Measurements from ENCODE around the gene GNAO1.
A peak's percentile ranks its signal among the peaks of the same experiment; 100 is the strongest.

GNAO1 gene

DNA sequence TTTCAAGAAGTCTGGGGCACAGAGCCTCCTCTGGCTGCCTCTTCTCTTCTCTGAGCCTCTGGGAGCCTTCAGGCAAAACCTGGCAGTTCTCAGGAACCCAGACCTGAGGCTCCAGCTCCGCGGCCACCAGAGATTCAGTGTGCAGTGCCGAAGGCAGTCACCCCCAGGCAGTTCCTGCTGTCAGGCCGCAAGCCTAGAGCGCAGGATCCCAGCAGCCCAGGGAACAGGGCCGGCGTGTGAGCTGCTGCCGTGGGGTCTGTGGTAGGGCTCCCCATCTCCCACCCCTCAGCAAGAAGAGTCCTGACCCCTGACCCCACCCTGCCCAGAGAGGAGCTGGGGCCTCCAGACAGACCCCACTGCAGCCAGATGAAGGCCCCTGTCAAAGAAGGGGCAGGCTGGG, 155.9 kb downstream of the GNAO1 start:
- no peak for DNase-seq (ENCODE audit: low read depth in 2 of 3, low spot score in 1 of 3)

DNA sequence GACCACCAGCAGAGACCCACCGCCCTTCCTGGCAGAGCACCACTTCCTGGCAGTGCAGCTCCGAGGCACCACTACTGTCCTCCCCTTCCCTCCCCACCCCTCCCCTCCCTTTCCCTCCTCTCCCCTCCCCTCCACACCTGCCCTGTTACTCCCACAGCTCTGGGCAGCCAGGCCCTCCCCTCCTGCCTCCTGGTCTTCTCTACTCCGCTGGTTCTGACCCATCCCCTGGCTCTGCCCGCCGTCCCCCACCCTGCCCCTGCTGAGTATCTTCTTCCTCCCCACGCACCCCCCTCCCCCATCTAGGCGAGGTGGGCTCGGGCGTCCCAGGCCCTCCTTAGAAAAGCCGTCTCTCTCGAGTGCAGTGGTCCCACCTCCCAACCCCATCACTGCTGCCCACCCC, 156.4 kb downstream of the GNAO1 start:
- DNase-seq (ENCODE audit: low read depth in 2 of 3, low spot score in 1 of 3): no peak

DNA sequence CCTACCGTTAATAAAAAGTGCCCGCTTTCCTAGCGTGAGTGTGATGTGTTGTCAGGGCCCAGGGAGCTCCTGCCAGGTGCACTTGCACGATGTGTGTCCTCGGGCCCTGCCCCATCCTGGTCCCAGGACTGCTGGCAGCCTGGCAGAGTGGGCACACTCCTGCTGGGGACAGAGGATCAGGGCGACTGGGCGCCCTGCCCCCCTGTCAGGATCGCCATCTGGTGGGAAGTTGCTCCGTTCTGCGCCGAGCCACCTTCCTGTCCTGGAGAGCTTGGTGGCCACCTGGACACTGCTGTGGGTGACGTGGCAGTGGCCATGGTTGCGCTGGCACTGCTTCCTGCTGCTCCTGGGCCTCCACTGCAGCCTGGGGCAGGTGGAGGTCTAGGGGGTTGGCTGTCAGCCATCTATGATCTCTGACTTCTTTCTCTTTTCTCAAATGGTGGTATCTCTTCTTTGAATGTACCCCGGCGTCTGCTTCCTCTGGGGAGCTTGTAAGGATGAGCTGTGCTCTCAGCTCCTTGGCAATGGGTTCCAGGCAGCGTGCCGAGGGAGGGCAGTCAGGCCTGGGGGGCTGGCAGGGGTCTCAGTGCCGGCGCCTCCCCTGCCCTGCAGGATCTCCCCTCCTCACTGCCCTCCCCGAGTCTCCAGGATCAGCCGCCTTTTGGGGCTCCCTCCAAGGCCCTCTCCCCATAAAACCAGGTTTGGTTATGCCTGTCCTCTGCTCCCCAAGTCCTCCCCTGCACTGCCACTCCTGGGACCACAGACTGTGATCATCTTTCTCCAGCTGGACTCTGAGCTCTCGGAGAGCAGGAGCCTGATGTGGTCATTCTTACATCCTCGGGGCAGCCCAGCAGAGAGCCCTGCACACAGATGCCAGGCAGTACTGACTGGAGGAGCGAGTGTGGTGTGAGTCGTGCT, 157.1 kb downstream of the GNAO1 start:
- DNase-seq (ENCODE audit: low read depth in 2 of 3, low spot score in 1 of 3): no peak

DNA sequence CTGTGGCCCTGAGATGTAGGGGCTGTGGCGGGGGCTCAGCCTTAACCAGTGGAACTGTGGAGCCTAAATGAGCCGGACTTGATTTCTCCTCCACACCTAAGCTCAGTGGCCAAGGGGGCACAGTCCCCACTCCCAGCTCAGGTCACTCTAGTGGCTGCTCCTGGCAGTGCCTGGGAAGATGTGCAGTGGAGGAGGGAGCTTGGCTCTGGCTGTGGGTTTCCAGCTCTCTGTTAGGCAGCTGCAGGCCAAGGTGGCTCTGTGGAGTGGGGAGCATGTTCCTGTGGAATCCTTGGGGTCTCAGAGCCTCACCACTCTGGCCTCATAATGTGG, 157.8 kb downstream of the GNAO1 start:
- DNase-seq (ENCODE audit: low read depth in 2 of 3, low spot score in 1 of 3): no peak

DNA sequence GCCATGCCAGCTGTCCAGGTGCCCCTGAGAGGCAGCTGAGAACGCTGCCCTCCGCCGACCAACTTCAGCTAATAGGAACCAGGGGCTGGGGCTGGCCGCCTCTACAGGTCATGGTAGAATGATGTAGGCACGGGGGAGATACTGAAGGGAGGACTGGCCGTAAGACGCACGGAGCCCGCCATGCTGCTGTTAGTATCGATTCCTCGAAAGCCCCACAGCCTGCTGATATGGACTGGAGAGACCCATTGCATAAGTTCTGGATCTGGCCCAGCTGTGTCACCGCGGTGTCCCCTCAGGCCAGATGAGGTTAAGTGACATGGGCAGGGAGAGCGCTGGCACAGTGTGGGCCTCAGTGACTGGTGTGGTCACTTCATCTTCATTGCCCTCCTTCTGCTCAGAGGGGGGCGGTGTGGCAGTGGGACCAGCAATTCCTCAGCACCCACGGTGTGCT, 158.4 kb downstream of the GNAO1 start:
- no peak for DNase-seq (ENCODE audit: low read depth in 2 of 3, low spot score in 1 of 3)

DNA sequence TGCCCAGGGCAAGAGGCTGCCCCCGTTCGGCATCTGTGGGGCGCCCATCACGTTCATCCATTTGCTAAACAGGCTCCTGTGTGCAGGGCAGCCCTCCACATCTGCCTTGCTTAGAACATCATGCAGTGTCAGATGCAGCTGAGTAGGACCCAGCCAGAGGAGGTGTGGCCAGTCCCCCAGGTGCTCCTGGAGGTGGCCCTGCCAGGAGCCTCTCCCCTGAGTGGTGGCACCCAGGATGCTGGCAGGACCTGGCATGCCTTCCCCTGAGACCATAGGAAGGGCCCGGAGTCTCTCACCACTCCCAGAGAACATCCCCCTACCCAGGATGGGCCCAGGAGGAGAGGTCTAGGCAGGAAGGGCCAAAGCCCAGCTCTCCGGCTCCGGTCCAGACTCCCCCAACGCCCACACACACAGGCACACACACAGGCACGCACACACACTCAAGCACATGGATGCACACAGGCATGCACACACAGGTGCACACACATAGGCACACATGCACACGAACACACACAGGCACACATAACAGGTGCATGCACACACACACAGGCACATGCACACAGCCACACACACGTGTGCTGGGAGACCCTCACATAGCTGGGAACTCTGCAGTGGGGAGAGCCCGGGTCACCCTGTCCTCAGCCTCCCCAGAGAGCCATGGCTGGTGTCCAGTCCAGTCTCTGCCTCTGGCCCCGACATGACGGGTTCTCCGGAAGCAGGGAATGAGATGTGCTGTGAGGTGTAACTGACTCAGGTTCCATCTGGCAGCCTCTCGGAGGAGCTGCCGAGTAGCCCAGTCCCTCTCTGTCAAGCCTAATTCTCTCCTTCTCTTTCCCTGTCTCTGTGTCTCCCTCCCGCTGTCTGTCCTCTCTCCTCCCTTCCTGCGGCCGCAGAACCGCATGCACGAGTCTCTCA, 159.5 kb downstream of the GNAO1 start:
- no peak for DNase-seq (ENCODE audit: low read depth in 2 of 3, low spot score in 1 of 3)

DNA sequence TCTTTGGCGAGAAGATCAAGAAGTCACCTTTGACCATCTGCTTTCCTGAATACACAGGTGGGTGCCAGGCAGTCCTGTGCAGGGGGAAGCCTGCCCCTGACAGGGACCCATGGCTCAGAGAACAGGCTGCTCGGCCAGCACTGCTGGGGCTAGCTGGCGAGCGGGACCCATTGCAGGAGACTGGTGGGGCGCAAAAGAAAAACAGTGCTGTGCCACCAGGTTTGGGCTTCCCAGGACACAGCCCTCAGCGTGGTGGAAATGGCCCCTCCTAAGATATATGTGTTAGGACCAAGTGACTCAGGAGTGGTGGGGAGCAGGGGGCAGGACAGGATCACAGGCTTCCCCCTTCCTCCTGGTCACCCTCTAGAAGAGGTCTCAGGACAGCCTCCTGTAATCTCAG, 160.2 kb downstream of the GNAO1 start:
- no peak for DNase-seq (ENCODE audit: low read depth in 2 of 3, low spot score in 1 of 3)

DNA sequence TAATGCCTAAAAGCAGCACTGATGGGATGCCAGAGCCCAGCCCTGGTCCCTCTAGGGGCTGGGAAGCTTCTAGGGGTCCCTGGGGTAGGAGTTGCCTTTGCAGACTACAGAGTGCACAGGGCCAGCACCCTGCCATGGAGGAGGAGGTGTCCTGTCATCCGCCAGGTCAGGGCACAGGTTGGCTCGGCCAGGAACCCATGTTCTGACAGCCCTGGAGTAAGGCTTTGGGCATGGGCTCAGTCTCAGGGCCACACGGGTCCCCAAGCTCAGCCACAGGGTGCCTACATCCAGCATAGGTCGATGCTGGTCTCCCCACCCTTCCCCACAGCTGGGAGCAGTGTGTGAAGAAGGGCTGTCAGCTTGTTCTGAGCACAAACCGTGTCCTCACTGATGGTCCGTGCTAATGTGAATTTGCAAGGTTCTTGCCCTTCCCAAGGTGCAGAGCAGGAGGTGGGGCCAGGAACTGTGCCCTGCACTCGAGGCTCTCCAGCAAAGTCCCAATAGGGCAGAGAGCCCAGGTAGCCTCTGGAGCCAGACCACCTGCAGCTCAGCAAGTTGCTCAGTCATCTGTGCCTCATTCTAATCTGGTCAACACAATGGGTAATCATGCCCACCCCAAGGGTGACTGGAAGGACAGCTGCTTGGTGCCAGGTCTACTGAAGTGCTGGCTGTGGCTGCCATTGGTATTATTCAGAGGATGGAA, 161.2 kb downstream of the GNAO1 start:
- no peak for DNase-seq (ENCODE audit: low read depth in 2 of 3, low spot score in 1 of 3)

DNA sequence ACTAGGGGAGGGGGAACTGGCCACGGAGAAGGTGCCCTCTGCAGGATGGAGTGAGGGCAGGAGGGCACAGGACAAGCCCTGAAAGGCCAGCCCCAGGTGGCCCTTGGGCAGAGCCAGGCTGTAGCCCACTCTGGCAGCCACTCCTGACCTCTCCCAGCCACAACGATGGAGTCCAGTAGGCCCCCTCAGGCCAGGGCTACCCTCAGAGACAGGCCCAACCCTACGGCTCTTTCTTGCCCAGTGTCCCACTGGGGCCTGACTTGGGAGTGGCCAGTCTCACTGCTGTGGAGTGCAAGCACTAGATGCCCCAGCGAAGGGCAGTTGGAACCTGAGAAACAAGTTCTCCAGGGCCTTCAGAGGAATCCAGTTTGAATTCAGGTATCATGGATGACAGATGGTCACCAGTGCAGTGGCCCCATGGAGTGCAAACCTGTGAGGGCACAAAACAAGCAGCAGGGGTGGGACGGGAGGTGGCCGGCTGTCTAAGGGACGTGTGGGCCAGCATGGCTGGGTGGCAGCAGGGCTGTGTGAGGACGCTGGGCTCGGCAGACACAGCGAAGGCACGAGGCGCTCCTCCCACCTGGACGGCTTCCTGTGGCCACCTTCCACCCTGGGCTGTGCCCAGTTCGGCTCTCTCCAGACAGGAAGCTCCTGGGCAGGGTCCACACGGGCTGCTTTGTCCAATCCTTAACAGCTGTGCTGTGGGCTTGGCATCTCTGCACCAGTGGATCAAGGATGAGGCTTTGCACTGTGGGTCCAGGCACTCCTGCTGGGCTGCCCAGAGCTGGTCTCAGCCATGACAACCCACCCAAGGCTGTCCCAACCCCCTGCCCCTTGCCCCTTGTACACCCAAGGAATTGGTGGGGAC, 162.0 kb downstream of the GNAO1 start:
- DNase-seq (ENCODE audit: low read depth in 2 of 3, low spot score in 1 of 3): no peak

DNA sequence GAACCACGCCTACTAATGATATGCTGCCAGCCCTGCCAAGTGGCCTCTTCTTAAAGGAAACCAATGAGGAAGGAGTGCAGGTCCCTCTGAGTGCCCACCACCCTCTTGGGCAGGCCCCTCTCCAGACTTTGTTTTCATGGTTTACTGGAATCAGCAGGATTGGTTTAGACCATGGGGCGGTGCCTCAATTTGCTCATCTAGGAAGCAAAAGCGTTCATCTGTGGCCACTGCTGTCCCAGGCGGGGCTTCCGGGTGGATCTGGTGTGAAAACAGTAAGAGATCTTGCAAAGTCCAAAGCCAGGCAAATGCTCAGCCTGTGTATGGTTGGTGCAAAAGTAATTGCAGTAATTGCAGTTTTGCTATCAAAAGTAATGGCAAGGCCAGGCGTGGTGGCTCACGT, 162.7 kb downstream of the GNAO1 start:
- DNase-seq (ENCODE audit: low read depth in 2 of 3, low spot score in 1 of 3): no peak

DNA sequence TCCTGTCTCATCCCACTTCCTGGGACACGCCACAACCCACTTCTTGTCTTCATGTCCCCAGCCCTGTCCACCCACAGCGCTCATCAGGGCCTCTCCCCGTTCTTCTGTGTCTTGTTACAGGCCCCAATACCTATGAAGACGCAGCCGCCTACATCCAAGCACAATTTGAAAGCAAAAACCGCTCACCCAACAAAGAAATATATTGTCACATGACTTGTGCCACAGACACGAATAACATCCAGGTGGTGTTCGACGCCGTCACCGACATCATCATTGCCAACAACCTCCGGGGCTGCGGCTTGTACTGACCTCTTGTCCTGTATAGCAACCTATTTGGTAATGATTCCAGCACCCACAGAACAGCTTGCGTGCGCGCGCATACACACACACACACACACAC, 163.5 kb downstream of the GNAO1 start:
- no peak for DNase-seq (ENCODE audit: low read depth in 2 of 3, low spot score in 1 of 3)

DNA sequence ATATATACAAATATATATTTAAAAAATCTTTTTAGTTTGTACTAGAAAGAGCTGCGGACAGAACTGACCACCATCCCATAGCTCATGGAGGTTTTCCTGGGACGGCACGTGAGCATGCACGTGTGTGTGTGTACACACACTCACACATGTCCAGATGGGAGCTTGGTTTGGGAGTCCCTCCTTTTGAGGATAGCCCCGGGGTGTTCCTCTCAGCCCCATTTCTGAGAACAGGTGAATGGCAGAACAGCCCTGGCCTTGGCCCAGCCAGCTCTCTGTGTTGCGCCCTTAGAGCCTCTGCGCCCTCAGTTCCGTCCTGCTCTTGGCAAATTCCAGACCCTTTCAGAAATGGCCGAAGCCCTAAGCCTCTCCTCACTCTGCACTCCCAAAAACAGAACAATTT, 163.9 kb downstream of the GNAO1 start:
- no peak for DNase-seq (ENCODE audit: low read depth in 2 of 3, low spot score in 1 of 3)

DNA sequence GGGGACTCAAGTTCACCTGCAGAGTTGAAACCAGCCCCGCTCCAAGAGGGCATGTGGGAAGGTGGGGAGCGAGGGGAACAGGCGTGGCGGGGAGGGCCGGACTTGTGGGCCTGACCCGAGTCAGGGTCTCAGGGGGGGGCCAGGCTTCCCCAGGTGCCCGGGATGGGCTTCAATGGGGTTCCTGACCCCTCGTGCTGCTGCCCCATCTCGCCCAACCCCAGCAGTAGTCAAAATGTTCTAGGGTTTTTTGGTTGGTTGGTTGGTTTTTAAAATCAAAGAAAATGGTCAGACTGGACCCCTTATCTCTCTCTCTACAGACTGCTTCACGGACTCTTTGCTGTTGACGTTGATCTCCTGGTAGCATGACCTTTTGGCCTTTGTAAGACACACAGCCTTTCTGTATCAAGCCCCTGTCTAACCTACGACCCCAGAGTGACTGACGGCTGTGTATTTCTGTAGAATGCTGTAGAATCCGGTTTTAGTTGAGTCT, 164.5 kb downstream of the GNAO1 start:
- no peak for DNase-seq (ENCODE audit: low read depth in 2 of 3, low spot score in 1 of 3)

DNA sequence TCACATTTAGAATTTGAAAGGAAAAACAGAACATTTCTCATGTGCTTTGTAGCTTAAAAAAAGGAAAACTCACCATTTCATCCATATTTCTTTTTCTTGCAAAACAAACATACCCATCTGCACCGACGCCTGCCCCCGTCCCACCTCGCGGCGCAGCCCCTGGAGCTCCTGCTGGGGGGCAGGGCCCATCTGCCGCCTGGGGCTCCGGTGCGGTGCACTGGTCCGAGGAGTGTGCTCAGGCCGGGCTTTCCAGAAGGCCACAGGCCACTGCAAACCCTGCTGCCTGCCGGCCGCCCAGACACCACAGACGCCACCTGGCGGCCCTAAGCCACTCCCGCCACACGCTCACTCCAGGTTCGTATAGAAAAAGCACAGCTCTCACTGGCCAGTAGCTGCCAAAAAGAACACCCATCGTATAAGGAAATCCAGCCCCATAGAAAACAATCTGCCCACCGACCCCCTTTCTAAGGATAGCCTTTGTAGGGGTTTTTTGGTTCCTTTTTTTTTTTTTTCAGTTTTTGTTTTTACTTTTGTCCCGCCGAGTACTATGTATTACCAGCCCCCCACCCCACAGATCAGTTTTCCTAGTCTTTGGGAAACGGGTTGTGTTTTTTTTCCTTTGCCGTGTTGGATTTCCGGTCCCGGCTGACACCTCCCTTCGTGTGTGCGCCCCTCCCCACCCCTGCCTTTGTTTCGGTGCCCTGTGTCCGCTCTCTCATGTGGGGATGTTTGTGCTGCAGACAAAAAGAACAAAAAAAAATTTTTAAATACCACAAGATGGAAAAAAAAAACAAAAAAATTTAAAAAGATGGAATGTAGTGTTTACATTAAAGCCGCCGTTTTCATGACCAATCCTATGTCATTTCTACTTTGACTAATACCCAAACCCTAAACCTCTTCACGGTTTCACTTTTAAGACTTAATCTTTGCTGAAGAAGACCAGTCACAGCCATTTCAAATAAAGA, 165.3 kb downstream of the GNAO1 start:
- peak; percentile 26 to 49 (median 46) for DNase-seq (ENCODE audit: low read depth in 2 of 3, low spot score in 1 of 3)

DNA sequence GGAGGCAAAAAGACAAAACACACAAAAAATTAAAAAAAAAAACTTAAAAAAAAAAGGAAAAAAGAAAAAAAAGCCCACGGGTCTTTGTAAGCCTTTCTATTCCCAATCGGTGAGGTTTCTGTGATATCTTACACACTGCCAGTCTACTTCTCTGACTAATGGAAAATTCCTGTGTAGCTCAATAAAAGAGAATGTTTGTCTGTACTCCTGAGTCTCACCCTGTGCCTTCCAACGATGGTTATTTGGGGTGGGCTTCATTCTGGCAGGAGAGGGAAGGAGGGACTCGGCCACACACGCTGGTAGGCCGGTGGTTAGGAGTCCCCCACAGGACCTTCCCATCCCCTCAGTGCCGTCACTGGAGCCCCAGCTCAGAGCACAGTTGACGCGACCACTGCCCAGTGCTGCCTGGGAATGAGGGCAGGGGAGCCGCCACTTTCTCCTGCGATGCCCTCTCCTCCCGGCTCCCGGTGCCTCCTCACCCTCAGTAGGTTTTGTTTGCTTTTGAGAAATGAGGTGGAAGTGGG, 166.0 kb downstream of the GNAO1 start:
- DNase-seq (ENCODE audit: low read depth in 2 of 3, low spot score in 1 of 3): no peak

DNA sequence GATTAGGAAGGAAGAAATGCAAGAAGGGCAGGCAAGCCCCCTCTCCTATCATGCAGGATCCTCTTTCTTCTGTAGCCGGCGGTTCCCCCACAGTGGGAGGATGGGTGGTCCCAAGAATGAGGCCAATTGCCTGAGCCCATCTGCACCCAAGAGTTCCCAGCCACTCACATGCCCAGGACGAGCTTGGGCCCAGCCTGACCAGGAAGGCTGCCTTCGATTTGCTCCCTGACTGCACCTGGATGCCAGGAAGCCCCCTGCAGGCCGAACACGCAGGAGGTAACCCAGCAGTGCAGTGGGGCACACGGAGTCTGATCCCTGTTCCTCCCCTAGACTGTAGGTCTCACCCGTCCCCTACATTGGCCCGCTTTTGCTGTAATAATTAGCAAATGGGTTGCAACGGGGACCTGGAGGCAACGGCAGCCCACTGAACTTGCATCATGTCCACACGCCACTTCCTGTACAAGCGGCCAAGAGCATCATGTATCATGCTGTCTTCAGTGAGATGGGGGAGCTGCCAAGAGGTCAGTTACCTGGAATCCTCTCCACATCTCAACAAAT, 166.6 kb downstream of the GNAO1 start:
- DNase-seq (ENCODE audit: low read depth in 2 of 3, low spot score in 1 of 3): no peak

DNA sequence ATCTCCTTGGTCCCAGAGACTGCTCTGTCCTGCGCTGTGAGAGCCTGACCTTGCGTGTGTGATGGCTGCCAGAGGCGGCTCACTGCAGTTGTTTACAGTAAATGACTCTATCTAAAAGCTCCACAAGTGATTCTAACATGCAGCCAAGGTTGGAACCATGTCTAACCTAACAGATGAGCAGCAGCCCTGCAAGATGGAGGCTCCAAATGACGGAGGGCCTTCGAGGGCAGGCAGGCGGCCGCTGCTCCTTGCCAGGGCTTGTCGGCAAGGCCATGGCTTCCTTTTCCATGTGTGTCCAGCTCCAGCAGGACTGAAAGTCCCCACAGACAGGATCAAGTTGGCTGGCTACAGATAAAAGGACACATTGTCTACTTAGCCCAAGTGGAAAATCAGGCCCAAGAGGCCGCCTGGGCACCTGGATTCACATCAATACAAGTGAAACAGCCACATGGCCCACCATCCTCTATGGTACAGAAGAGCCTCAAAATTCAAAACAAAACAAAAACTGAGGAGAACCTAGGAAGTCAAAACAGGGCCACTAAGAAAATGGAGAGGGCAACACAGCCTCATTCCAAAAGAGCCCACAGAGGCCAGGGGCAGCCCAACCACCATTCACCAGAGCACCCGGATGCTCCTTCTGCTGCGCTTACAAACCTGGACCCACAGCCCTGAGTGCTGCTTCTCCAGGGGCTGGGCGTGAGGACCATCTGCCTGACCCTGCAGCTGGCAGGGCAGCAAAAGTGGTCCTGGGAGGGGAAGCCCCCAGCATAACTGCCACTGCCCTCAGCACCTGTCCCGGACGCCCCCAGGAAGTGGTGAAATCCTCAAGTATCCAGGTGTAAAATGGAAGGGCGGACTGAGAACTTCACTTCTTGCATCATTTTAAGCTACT, 169.1 kb downstream of the GNAO1 start:
- no peak for DNase-seq (ENCODE audit: low read depth in 2 of 3, low spot score in 1 of 3)

Measured in stimulated activated CD4-positive, alpha-beta T cell treated with anti-CD3 and anti-CD28 coated beads, Interleukin-12 subunit alpha, Interleukin-12 subunit beta, amount 100 ng/mL, for 48 hours (primary cell).